ENCODE results near the gene TRIM25. TPM values are rescaled to one million over a fixed set of nuclear protein-coding genes. Genes with fewer than 3 reads are reported as not detected.

The TRIM25 gene
- total RNA-seq, 1 donor from 2014 or later: 71.4 TPM

GRCh38 chr17:56868716-56869115, 45.1 kb downstream of the TRIM25 start:
- Mint-ChIP-seq H3K36me3 (ENCODE audit: low read depth) (peaks cover 10% of the 10 kb centered on the region), H3K27me3 (no peaks in the 10 kb centered on the region), H3K27ac (no peak overlapping the region), H3K9me3 (no peaks in the 10 kb centered on the region), H3K4me1 (peaks cover 11% of the 10 kb centered on the region), H3K4me3 (no peak overlapping the region)
- no peak for TF ChIP-seq CTCF (IDR thresholded peaks at IDR 0.05)
- ATAC-seq (ENCODE audit: low read depth): no peak
- ChIA-PET CTCF (no interaction called here), POLR2A (interaction anchor here (0.6 kb wide), 1 partner anchor 10 kb away, joined by 3 read pairs; no protein-coding TSS in a partner anchor)
- DNase-seq: no peak
- intact Hi-C loops (cut with micrococcal nuclease): no loop called here

GRCh38 chr17:56867948-56868376, 45.9 kb downstream of the TRIM25 start:
- Mint-ChIP-seq H3K4me3 (no peak overlapping the region), H3K9me3 (no peaks in the 10 kb centered on the region), H3K27ac (no peak overlapping the region), H3K36me3 (ENCODE audit: low read depth) (peaks cover 12% of the 10 kb centered on the region), H3K4me1 (peaks cover 11% of the 10 kb centered on the region), H3K27me3 (no peaks in the 10 kb centered on the region)
- ATAC-seq (ENCODE audit: low read depth): no peak
- POLR2A ChIA-PET: interaction anchor here (0.6 kb wide), 1 partner anchor 12 kb away, joined by 6 read pairs; no protein-coding TSS in a partner anchor
- no peak for TF ChIP-seq CTCF (IDR thresholded peaks at IDR 0.05)
- intact Hi-C loops (cut with micrococcal nuclease): no loop called here
- CTCF ChIA-PET: no interaction called here
- DNase-seq: no peak

- Mint-ChIP-seq H3K4me3 (no peak overlapping the region), H3K4me1 (peaks cover 11% of the 10 kb centered on the region), H3K27ac (no peak overlapping the region), H3K9me3 (no peaks in the 10 kb centered on the region), H3K36me3 (ENCODE audit: low read depth) (peaks cover 26% of the 10 kb centered on the region), H3K27me3 (no peaks in the 10 kb centered on the region)
- TF ChIP-seq CTCF (IDR thresholded peaks at IDR 0.05): no peak
- ATAC-seq (ENCODE audit: low read depth): no peak
- ChIA-PET CTCF (no interaction called here), POLR2A (no interaction called here)
- intact Hi-C loops (cut with micrococcal nuclease): no loop called here
- no peak for DNase-seq
Measured at GRCh38 chr17:56866496-56866895, 47.4 kb downstream of the TRIM25 start.

DNA sequence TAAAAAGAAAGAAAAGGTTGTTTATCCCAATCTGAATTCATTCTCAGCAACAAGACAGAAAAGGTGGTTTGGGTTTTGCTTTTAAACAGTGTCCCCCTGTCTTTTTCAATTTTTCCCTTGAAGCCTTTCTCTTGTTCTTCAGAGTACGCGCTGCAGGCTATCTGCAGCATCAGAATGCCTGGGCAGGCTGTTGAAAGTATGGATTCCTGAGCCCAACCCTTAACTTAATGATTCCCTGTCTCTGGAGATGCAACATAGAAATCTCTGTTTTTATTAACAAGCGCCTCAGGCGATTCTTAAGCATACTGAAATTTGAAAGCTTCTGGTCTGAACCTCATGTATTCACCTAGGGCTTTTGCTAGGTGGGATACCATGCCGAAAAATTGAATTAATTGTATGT, 47.8 kb downstream of the TRIM25 start:
- H3K4me3 Mint-ChIP-seq: no peak overlapping the region
- TF ChIP-seq CTCF (IDR thresholded peaks at IDR 0.05): no peak
- ChIA-PET CTCF (no interaction called here), POLR2A (no interaction called here)
- no peak overlapping the region for H3K27ac Mint-ChIP-seq
- intact Hi-C loops (cut with micrococcal nuclease): no loop called here
- H3K4me1 Mint-ChIP-seq: peaks cover 11% of the 10 kb centered on the region
- no peaks in the 10 kb centered on the region for H3K27me3 Mint-ChIP-seq
- H3K9me3 Mint-ChIP-seq: no peaks in the 10 kb centered on the region
- no peak for DNase-seq
- peaks cover 30% of the 10 kb centered on the region for H3K36me3 Mint-ChIP-seq (ENCODE audit: low read depth)
- ATAC-seq (ENCODE audit: low read depth): no peak

- TF ChIP-seq CTCF (IDR thresholded peaks at IDR 0.05): no peak
- ATAC-seq (ENCODE audit: low read depth) (no peak), DNase-seq (no peak)
- ChIA-PET CTCF (interaction anchor here (1.0 kb wide), 1 partner anchor 42 kb away, joined by 3 read pairs; no protein-coding TSS in a partner anchor), POLR2A (no interaction called here)
- H3K4me3 Mint-ChIP-seq: no peak overlapping the region
- H3K27me3 Mint-ChIP-seq: no peaks in the 10 kb centered on the region
- intact Hi-C loops (cut with micrococcal nuclease): no loop called here
- no peak overlapping the region for H3K27ac Mint-ChIP-seq
- H3K4me1 Mint-ChIP-seq: peaks cover 6% of the 10 kb centered on the region
- no peaks in the 10 kb centered on the region for H3K9me3 Mint-ChIP-seq
- peaks cover 40% of the 10 kb centered on the region for H3K36me3 Mint-ChIP-seq (ENCODE audit: low read depth)
Measured at GRCh38 chr17:56863974-56864373, 49.9 kb downstream of the TRIM25 start.
